Upper lobe of right lung (tissue), 1 donor: ENCODE measurements around the gene RNF31. TPM values are rescaled to one million over a fixed set of nuclear protein-coding genes. Genes with fewer than 3 reads are reported as not detected.

Experiments used
- ATAC-seq: fragments of 200-7000 bp; cut with Tn5 transposase; one replicate; pipeline ENCODE4 v1.9.1; 2020; ENCODE audit warnings: mild to moderate bottlenecking, moderate library complexity
- DNase-seq: peaks from one replicate; pipeline ENCODE4 v3.0.0-alpha.2; 2020
- H3K27ac ChIP-seq: fragments of 200-600 bp; one replicate; pipeline ENCODE4 v1.8.0; 2022
- H3K27me3 ChIP-seq: fragments of 200-600 bp; one replicate; pipeline ENCODE4 v1.8.0; 2022; ENCODE audit warnings: mild to moderate bottlenecking
- H3K36me3 ChIP-seq: fragments of 200-600 bp; one replicate; pipeline ENCODE4 v1.8.0; 2022
- H3K4me1 ChIP-seq: fragments of 200-600 bp; one replicate; pipeline ENCODE4 v1.8.0; 2022
- H3K4me3 ChIP-seq: fragments of 200-600 bp; one replicate; pipeline ENCODE4 v1.8.0; 2022; ENCODE audit warnings: mild to moderate bottlenecking
- H3K9me3 ChIP-seq: fragments of 200-600 bp; one replicate; pipeline ENCODE4 v1.8.0; 2022
- intact Hi-C: fragments of 100-400 bp; cut with DNase I; formaldehyde crosslinking; loops from one replicate; pipeline ENCODE4 v1.11.0; 2022
- total RNA-seq: library from RNA; stranded (reverse); fragmentation: NEBNext Ultra II Directional; extraction: Animal tissue kit (Norgen Biotek cat#: 25700); gene quantifications from one replicate; pipeline ENCODE4 v1.2.1, GENCODE V29; 2021
- TF ChIP-seq, protein P1 (sequence below): fragments of 200-600 bp; IDR thresholded peaks from one replicate; pipeline ENCODE4 v1.8.0; 2022; ENCODE audit warnings: antibody characterized with exemption
- donor health status: DM: no; HTN: yes; CAD: no; lungs with severe emphysema.

Gene RNF31
- total RNA-seq, 1 donor from 2014 or later = 52.3 TPM

DNA sequence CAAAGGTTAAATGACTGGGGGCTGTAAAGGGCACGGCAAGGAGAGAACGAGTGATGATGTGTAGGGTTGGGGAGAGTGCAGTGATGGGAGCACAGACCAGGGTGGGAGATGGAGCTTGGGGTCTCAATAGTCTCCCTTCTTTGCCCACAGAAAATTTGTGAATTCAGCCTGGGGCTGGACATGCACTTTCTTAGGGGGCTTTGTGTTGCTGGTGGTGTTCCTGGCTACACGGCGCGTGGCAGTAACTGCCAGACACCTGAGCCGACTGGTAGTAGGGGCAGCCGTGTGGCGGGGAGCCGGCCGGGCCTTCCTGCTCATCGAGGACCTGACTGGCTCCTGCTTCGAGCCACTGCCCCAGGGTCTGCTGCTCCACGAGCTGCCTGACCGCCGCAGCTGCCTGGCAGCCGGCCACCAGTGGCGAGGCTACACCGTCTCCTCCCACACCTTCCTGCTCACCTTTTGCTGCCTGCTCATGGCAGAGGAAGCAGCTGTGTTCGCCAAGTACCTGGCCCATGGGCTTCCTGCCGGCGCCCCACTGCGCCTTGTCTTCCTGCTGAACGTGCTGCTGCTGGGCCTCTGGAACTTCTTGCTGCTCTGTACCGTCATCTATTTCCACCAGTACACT, 15.1 kb upstream of the RNF31 start:
- Histone ChIP-seq H3K27me3 (no peaks in the 10 kb centered on the region), H3K4me1 (peaks cover 13% of the 10 kb centered on the region), H3K9me3 (no peaks in the 10 kb centered on the region), H3K27ac (no peak overlapping the region), H3K4me3 (no peak overlapping the region), H3K36me3 (no peaks in the 10 kb centered on the region)
- DNase-seq (no peak), ATAC-seq (no peak)
- intact Hi-C loops = no loop called here
- TF ChIP-seq, protein P1, sequence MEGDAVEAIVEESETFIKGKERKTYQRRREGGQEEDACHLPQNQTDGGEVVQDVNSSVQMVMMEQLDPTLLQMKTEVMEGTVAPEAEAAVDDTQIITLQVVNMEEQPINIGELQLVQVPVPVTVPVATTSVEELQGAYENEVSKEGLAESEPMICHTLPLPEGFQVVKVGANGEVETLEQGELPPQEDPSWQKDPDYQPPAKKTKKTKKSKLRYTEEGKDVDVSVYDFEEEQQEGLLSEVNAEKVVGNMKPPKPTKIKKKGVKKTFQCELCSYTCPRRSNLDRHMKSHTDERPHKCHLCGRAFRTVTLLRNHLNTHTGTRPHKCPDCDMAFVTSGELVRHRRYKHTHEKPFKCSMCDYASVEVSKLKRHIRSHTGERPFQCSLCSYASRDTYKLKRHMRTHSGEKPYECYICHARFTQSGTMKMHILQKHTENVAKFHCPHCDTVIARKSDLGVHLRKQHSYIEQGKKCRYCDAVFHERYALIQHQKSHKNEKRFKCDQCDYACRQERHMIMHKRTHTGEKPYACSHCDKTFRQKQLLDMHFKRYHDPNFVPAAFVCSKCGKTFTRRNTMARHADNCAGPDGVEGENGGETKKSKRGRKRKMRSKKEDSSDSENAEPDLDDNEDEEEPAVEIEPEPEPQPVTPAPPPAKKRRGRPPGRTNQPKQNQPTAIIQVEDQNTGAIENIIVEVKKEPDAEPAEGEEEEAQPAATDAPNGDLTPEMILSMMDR = no peak

GRCh38 chr14:24132976-24133375, 14.3 kb upstream of the RNF31 start:
- intact Hi-C loops = no loop called here
- H3K27ac ChIP-seq = no peak overlapping the region
- TF ChIP-seq, protein P1 = no peak

GRCh38 chr14:24133735-24134134, 13.6 kb upstream of the RNF31 start:
- no peak for ATAC-seq
- H3K36me3 ChIP-seq = peaks cover 15% of the 10 kb centered on the region
- peaks cover 20% of the 10 kb centered on the region for H3K4me1 ChIP-seq
- intact Hi-C loops = no loop called here
- no peak overlapping the region for H3K4me3 ChIP-seq
- TF ChIP-seq, protein P1 = no peak
- DNase-seq = no peak
- no peaks in the 10 kb centered on the region for H3K27me3 ChIP-seq
- H3K9me3 ChIP-seq = no peaks in the 10 kb centered on the region
- no peak overlapping the region for H3K27ac ChIP-seq

More at GRCh38 chr14:24132976-24133375, 14.3 kb upstream of the RNF31 start:
- Histone ChIP-seq H3K36me3 (peaks cover 8% of the 10 kb centered on the region), H3K4me3 (no peak overlapping the region), H3K9me3 (no peaks in the 10 kb centered on the region), H3K27me3 (no peaks in the 10 kb centered on the region), H3K4me1 (peaks cover 20% of the 10 kb centered on the region)
- DNase-seq = no peak
- ATAC-seq = no peak

- intact Hi-C loops = no loop called here
- H3K4me3 ChIP-seq = peak overlapping the region; percentile 99
- peaks cover 33% of the 10 kb centered on the region for H3K4me1 ChIP-seq
- peak overlapping the region; percentile 91 for H3K27ac ChIP-seq
- DNase-seq = no peak
- TF ChIP-seq, protein P1 = no peak
- H3K9me3 ChIP-seq = no peaks in the 10 kb centered on the region
- no peak for ATAC-seq
- H3K36me3 ChIP-seq = peaks cover 21% of the 10 kb centered on the region
- H3K27me3 ChIP-seq = no peaks in the 10 kb centered on the region
Measured at GRCh38 chr14:24135584-24135833, 11.8 kb upstream of the RNF31 start.

- intact Hi-C loops = no loop called here
- Histone ChIP-seq H3K36me3 (peaks cover 21% of the 10 kb centered on the region), H3K4me3 (peak within 1 kb of the TSS; percentile 99), H3K9me3 (no peaks in the 10 kb centered on the region), H3K27me3 (no peaks in the 10 kb centered on the region), H3K4me1 (peaks cover 28% of the 10 kb centered on the region), H3K27ac (peak within 1 kb of the TSS; percentile 91)
- TF ChIP-seq, protein P1 = no peak
- DNase-seq = peak; percentile 98
- ATAC-seq = peak; percentile 99
Measured at GRCh38 chr14:24135834-24136683, 11.2 kb upstream of the RNF31 start, which contains the start of gene PSME1. PSME1 (plus strand) TSS chr14:24136194; CDS start chr14:24136263, 69 bp downstream.
